ENCODE data around the gene LTC4S. TPM values are rescaled to one million over a fixed set of nuclear protein-coding genes. Genes with fewer than 3 reads are reported as not detected.

The LTC4S gene
- total RNA-seq, 3 donors from 2014 or later = 3.8 to 8.8 (median 6.7) TPM

DNA sequence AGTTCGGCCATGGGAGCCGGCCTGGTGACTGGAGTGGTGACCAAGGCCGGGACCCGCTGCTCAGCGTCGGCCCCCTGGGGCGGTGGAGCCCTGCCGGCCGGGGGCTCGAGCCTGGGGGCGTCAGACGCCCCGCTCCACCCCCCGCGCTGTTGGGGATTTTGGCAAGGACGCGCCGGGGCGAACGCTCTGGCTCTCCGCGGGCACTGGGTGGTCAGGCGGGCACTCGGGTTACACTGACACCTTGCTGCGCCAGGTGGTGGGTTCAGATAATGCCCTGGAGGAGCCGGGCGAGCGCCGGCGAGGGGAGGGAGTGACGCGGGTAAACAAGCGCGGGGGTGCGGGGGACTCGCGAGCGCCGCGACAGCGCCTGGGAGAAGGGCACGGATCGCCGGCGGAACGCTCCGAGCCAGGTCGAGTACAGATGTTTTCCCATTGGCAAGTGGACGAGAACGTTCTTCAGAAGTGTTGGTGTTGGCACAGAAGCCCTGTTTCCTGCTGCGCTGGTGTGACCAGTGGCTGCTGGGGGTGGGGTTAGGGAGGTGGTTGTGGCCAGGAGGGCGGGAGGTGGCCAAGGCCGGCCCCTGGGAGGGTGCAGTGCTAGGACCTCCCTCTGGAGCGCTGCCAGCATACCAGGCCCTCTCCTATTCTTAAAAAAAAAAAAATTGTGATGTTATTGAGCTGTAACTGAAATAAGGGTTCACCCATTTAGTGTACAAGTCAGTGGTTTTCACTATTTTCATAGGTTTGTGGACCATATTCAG lies 27.7 kb downstream of the LTC4S start:
- Histone ChIP-seq H3K27me3 (no peaks in the 10 kb centered on the region), H3K4me3 (peak overlapping the region; percentile 94 to 100 (median 100)), H3K4me1 (peaks cover 19 to 24% of the 10 kb centered on the region in 2 donors), H3K36me3 (peaks cover 20% of the 10 kb centered on the region), H3K27ac (peak overlapping the region; percentile 99 to 100), H3K9me3 (no peaks in the 10 kb centered on the region)
- peak; percentile 97 for DNase-seq (ENCODE audit: low spot score in 2 of 2)
- TF ChIP-seq POLR2A (IDR thresholded peaks at IDR 0.05) = peak; percentile 80
- peak; percentile 90 to 96 (median 93) for TF ChIP-seq POLR2AphosphoS5 (IDR thresholded peaks at IDR 0.05)
- peak in 1 of 3 donors; percentile 24 for TF ChIP-seq CTCF (IDR thresholded peaks at IDR 0.05)
- intact Hi-C loops (cut with DNase I; ENCODE audit: low total_unique reads) = no loop called here

- H3K4me1 ChIP-seq = peaks cover 19 to 24% of the 10 kb centered on the region in 2 donors
- H3K9me3 ChIP-seq = no peaks in the 10 kb centered on the region
These were observed 28.3 kb downstream of the LTC4S start for GRCh38 chr5:179822059-179822432.

GRCh38 chr5:179822444-179822990 lies 28.7 kb downstream of the LTC4S start:
- Histone ChIP-seq H3K4me1 (peaks cover 15 to 24% of the 10 kb centered on the region in 2 donors), H3K27me3 (no peaks in the 10 kb centered on the region), H3K4me3 (peak overlapping the region; percentile 94 to 100 (median 100)), H3K36me3 (peaks cover 20% of the 10 kb centered on the region), H3K9me3 (no peaks in the 10 kb centered on the region), H3K27ac (peak overlapping the region; percentile 41 to 100)
- no peak for TF ChIP-seq CTCF (IDR thresholded peaks at IDR 0.05)
- TF ChIP-seq POLR2AphosphoS5 (IDR thresholded peaks at IDR 0.05) = peak in 1 of 3 donors; percentile 9
- intact Hi-C loops (cut with DNase I; ENCODE audit: low total_unique reads) = no loop called here
- DNase-seq (ENCODE audit: low spot score in 2 of 2) = no peak

More at GRCh38 chr5:179822059-179822432, 28.3 kb downstream of the LTC4S start:
- peak overlapping the region; percentile 94 to 100 (median 100) for H3K4me3 ChIP-seq
- no peaks in the 10 kb centered on the region for H3K27me3 ChIP-seq
- H3K36me3 ChIP-seq = peaks cover 20% of the 10 kb centered on the region
- peak overlapping the region; percentile 41 to 100 for H3K27ac ChIP-seq
- no peak for DNase-seq (ENCODE audit: low spot score in 2 of 2)
- intact Hi-C loops (cut with DNase I; ENCODE audit: low total_unique reads) = no loop called here
- no peak for TF ChIP-seq POLR2AphosphoS5 (IDR thresholded peaks at IDR 0.05)
- TF ChIP-seq CTCF (IDR thresholded peaks at IDR 0.05) = no peak

DNA sequence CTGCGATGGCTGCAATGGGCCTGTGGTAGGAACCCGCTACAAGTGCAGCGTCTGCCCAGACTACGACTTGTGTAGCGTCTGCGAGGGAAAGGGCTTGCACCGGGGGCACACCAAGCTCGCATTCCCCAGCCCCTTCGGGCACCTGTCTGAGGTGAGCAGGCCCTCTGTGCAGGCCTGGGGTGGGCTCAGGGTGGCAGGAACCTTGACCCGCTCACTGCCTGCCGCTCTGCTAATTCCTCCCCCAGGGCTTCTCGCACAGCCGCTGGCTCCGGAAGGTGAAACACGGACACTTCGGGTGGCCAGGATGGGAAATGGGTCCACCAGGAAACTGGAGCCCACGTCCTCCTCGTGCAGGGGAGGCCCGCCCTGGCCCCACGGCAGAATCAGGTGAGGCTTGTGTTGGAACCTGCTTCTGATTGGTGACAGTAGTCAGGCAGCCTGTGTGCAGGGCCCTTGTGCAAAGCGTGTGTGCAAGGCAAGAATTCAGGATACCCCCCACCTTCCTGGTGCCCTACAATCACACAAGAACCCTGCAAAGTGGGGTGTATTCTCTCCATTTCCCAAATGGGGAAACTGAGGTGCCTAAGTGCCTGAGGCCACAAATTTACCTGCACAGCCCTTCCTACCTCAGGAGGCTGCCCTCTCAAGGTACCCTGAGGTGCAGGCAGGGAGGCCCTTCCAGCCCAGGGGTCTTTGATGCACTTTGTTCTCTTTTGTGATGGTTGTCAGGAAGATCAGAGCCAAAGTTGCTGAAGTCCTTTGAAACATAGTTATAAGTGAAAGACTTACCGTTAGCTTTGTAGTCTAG lies 30.4 kb downstream of the LTC4S start:
- peak overlapping the region in 1 of 2 donors; percentile 11 for H3K27ac ChIP-seq
- H3K36me3 ChIP-seq = peaks cover 20% of the 10 kb centered on the region
- intact Hi-C loops (cut with DNase I; ENCODE audit: low total_unique reads) = no loop called here
- no peak for TF ChIP-seq CTCF (IDR thresholded peaks at IDR 0.05)
- TF ChIP-seq POLR2AphosphoS5 (IDR thresholded peaks at IDR 0.05) = peak in 1 of 3 donors; percentile 23
- H3K4me1 ChIP-seq = peaks cover 10 to 24% of the 10 kb centered on the region in 2 donors
- no peaks in the 10 kb centered on the region for H3K27me3 ChIP-seq
- peak overlapping the region; percentile 94 to 100 (median 100) for H3K4me3 ChIP-seq
- H3K9me3 ChIP-seq = no peaks in the 10 kb centered on the region
- DNase-seq (ENCODE audit: low spot score in 2 of 2) = no peak
